GM10847 (cell line): Measurements from ENCODE around the gene CAPN12.

Source experiments
- POLR2A ChIP-seq: IDR thresholded peaks from 2 replicates; pipeline ENCODE4 v1.6.1; 2011; ENCODE audit not compliant: insufficient read length; ENCODE audit errors: extremely low read depth

Gene CAPN12

GRCh38 chr19:38769635-38770211 lies 25.4 kb upstream of the CAPN12 start:
- peak; percentile 23 for TF ChIP-seq POLR2A

DNA sequence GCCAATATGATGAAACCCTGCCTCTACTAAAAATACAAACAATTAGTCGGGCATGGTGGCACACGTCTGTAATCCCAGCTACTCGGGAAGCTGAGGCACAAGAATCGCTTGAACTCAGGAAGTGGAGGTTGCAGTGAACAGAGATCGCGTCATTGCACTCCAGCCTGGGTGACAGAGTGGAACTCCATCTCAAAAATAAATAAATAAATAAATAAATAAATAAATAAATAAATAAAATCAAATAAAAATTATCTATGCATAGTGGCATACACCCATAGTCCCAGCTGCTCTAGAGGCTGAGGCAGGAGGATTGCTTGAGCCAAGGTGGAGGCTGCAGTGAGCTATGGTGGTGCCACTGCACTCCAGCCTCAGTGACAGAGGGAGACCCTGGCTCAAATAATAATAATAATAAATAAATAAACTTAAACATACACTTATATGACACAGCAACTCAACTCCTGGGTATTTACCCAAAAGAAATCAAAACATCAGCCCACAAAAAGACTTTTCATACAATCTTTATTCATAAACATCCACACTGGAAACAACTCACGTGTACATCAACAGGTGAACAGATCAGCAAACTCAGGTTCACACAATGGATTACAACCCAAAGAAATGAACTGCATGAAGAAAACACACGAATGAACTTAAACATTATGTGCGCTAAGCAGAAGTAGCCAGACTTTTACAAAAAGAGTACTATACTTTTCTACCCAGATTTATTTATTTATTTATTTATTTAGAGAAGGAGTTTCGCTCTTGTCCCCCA lies 22.2 kb upstream of the CAPN12 start:
- no peak for TF ChIP-seq POLR2A

GRCh38 chr19:38765214-38765613 lies 20.9 kb upstream of the CAPN12 start:
- TF ChIP-seq POLR2A = no peak

- no peak for TF ChIP-seq POLR2A
Measured at GRCh38 chr19:38763795-38764220, 19.5 kb upstream of the CAPN12 start.

GRCh38 chr19:38759590-38760003 lies 15.3 kb upstream of the CAPN12 start:
- TF ChIP-seq POLR2A = no peak

GRCh38 chr19:38745316-38745715 lies 1.0 kb upstream of the CAPN12 start:
- no peak for TF ChIP-seq POLR2A

DNA sequence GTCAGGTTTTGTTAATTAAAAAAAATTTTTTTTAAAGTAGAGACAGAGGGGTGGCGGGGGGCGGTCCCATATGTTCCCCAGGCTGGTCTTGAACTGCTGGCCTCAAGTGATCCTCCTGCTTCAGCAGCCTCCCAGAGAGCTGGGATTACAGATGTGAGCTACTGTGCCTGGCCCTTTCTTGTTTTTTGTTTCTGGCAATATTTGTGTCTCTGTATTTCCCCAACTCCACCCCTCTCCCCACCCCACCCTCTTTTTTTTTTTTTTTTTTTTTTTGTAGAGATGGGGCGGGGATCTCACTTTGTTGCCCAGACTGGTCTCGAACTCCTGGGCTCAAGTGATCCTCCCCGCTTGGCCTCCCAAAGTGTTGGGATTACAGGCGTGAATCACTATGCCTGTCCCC lies 600 bp upstream of the CAPN12 start:
- no peak for TF ChIP-seq POLR2A

- no peak for TF ChIP-seq POLR2A
Measured at GRCh38 chr19:38743394-38744297, 628 bp downstream of the CAPN12 start.

- no peak for TF ChIP-seq POLR2A
Measured at GRCh38 chr19:38742906-38743305, 1.4 kb downstream of the CAPN12 start.

GRCh38 chr19:38742296-38742695 lies 2.0 kb downstream of the CAPN12 start:
- TF ChIP-seq POLR2A = no peak

- TF ChIP-seq POLR2A = no peak
Measured at GRCh38 chr19:38741670-38742069, 2.6 kb downstream of the CAPN12 start.

DNA sequence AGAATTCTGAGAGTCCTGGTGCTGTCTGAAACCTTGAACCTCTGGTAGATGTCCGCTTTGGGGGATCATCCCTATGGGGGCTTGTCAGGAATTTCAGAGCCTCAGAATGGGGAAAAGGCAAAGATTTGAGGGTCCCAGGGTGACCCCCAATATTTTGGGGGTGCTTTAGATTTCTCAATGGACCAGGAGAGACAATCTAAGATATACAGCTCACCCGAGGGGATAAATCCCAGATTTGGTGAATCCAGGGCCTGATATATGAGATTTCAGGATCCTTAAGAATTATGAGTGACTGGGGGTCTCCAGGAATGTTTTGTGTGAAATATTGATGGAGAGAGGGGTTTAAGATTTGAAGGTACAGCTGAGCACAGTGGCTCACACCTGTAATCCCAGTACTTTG lies 3.3 kb downstream of the CAPN12 start:
- TF ChIP-seq POLR2A = no peak

GRCh38 chr19:38740257-38740592 lies 4.0 kb downstream of the CAPN12 start:
- no peak for TF ChIP-seq POLR2A

- no peak for TF ChIP-seq POLR2A
Measured at GRCh38 chr19:38739440-38740256, 4.6 kb downstream of the CAPN12 start.
